GM08714 (cell line): ENCODE data around the gene PPM1M.

Source experiments
- H3K4me3 ChIP-seq: fragments of 200-500 bp; sonication (Bioruptor generic); 2 replicates; pipeline ENCODE4 v1.5.1; 2014; ENCODE audit warnings: mild to moderate bottlenecking, low read length, inconsistent platforms
- ZNF274 ChIP-seq: IDR thresholded peaks from 2 replicates; pipeline ENCODE4 v1.6.1; 2012; ENCODE audit warnings: mild to moderate bottlenecking, low read depth, low read length

PPM1M gene

DNA sequence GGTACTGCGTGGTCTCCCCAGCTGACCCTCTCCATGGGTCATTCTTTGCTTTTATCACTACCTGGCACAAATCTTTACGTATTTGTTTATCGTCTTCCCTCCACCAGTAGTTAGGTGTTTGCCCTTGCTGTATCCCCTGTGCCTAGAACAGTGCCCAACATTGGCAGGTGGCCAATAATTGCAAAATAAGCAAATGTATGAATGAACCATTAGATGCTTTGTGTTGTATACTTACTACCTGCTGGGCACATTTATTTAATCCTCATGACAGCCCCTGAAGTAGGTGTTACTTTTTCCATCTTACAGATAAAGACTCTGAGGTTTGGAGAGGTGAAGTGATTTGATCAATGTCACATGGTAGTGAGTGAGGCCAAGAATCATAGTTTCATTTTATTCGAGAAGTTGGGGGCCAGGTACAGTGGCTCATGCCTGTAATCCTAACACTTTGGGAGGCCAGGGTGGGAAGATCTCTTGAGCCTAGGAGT, 4.6 kb upstream of the PPM1M start:
- TF ChIP-seq ZNF274 = no peak
- no peak overlapping the region for H3K4me3 ChIP-seq

DNA sequence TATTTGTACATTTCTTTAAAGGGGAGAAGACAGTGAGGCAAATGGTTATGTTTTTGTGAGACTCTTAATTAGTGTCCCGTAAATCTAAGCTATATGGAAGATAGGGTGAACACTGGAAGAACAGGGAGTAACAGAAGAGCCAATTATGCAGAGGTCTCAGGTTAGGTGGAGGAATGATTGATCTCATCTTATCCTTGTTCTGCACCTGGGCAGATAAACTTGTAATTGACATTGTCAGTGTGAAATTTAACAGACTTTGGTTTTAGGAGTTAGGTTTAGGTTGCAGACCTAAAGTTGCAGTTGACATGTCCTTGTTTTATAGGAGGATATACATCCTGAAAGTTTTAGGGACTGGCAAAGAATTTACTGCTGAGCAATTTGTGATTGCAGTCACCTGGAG, 3.5 kb upstream of the PPM1M start:
- no peak for TF ChIP-seq ZNF274

DNA sequence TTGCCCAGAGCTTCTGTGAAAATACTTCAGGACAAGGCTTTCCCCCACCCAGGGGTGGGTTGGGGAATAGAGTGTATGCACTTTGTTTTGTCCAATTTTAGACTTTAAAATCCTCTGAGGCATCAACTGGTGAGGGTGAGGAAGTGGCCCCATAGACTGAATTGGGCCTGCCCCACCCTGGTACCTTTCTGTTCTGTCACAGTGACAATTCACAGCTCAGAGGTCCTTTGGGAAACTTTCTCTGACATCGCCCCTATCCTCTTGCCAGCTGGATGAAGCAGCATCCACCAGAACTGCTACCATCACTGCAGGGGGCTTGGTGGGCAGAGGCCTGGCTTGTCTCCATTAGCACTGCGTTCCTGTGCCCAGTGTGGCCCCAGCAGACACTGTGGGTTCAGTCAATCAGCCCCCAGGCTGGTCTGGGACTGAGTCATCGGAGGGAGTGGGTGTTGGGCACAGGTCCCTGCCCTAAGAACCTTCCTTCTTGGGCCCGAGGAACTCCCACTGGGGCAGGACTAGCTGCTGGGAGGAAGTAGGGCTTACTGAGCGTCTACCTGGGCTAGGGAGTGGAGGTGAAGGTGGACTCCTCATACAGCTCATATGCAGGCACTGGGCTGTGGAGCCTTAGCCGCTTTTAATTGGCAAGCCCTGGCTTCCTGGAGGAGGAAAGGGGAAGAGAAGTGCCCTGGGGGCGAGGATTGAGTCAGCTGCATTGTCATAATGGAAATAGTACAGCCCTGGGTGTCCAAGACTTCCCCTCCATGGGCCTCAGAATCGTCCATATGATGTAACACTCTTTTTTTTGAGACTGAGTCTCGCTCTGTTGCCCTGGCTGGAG, 1.5 kb upstream of the PPM1M start:
- no peak overlapping the region for H3K4me3 ChIP-seq

More for the DNA sequence above, 3.5 kb upstream of the PPM1M start:
- H3K4me3 ChIP-seq = no peak overlapping the region

DNA sequence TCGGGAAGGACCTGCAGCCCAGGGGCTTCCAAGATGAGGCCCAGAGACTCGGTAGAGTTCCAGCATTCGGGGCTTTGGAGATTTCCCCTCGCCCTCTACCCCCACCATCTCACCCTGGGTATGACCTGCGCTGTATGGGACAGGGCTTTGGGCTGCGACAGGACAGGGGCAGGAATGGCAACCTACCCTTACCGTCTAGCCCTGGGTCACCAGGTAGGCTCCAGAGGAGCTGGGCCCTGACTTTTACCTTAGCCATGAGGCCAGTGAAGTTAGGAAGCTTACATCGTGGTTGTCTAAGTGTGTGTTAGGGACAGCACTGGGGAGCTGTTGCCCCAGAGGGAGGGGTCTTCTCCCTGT, 683 bp downstream of the PPM1M start:
- no peak for TF ChIP-seq ZNF274
- H3K4me3 ChIP-seq = peak overlapping the region; percentile 54; the same call in 1 of the 2 replicates

More for the DNA sequence above, 1.5 kb upstream of the PPM1M start:
- no peak for TF ChIP-seq ZNF274

DNA sequence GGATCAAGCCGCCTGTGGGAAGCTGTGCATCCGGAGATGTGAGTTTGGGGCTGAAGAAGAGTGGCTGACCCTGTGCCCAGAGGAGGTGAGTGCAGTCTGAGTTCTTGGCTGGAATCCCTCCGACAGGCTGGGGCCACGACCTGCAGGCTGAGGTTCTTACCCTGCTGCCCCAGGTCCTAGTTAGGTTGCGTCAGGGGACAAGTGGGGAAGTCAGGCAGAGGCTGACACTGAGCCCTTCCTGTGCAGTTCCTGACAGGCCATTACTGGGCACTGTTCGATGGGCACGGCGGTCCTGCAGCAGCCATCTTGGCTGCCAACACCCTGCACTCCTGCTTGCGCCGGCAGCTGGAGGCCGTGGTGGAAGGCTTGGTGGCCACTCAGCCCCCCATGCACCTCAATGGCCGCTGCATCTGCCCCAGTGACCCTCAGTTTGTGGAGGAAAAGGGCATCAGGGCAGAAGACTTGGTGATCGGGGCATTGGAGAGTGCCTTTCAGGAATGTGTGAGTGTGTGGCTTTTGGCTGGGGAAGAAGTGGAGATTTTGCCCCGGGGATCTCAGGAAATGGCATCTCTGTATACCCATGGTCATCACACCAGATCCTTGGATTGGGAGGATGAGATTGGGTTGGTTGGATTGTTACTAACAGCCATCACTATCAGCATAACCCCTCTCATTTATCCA, 1.3 kb downstream of the PPM1M start:
- no peak for TF ChIP-seq ZNF274
- no peak overlapping the region for H3K4me3 ChIP-seq

DNA sequence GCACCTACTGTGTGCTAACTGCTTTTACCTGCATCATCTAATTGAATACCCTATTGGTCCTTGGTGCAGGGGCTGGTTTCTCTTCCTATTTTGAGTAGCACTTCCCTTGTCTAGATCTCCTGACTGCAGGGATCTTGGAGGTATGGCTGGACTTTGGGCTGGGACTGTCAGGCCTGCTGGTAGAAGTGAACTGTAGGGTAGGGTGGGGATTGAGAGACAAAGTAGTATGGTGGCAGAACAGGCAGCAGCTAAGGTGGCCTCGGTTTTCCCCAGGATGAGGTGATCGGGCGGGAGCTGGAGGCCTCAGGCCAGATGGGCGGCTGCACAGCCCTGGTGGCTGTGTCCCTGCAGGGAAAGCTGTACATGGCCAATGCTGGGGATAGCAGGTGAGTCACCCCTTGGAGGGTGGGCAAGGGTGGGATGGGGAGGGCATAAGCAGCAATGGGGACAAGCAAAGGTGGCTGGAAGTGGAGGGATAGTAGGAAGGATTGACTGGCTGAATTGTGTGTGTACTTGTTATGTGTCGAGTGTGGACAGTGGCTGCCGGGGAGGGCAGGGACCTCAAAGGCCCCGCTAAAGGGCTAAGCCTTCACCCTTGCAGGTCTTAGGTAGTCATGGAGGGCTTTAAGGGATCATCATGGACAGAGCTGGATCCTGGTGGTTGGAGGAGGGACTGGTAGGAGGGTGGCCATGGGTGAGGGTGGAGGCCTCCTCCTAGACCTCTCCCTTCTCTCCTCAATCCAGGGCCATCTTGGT, 2.0 kb downstream of the PPM1M start:
- H3K4me3 ChIP-seq = no peak overlapping the region
- TF ChIP-seq ZNF274 = no peak

DNA sequence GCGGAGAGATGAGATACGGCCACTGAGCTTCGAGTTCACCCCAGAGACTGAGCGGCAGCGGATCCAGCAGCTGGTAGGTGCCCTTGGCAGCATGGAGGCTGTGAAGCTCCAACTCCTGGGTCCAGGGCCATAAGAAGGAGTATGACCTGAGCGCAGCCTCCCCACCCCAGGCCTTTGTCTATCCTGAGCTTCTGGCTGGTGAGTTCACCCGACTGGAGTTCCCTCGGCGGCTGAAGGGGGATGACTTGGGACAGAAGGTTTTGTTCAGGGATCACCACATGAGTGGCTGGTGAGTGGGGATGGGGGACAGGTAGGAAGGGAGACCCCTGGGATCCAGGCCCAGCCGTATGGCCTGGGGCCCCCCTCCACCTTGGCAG, 2.6 kb downstream of the PPM1M start:
- no peak for TF ChIP-seq ZNF274
- no peak overlapping the region for H3K4me3 ChIP-seq

DNA sequence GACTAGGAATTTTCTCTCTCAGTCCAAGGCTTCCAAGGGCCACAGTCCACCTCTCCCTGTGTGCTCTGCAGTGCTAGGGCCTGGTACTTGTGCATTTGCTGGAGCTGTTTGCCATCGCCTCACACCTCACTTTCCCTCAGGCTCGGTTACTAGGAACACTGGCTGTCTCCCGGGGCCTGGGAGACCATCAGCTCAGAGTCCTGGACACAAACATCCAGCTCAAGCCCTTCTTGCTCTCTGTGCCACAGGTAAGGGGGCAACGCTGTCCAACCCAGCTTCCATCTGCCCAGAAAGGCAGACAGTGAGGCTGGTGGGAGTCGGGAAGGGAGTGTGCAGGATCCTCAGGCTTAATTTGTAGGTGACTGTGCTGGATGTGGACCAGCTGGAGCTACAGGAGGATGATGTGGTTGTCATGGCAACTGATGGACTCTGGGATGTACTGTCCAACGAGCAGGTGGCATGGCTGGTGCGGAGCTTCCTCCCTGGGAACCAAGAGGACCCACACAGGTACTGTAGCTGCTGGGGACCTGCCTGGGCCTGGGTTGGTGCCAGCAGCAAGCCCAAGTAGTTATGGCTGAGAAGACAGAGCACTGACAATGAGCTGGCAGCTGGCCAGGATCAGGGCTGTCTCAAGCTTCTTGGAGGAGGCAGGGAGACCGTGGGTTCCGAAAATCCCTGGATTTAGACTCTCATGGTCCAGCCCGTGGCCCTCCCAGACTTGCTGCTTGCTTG, 3.4 kb downstream of the PPM1M start:
- TF ChIP-seq ZNF274 = no peak
- no peak overlapping the region for H3K4me3 ChIP-seq

DNA sequence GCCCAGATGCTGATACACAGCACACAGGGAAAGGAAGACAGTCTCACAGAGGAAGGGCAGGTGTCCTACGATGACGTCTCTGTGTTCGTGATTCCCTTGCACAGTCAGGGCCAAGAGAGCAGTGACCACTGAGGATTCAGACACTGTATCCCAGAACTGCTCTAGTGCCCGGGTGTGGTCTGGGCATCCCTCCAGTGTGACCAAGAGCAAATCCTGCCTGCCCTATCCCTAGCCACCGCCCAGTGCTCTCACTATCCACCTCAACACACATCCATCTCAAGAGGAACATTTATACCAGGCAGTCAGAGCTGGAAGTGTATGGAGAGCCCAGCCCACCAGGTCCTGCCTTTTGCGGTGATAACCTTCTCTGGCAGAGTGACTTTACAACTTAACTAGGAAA, 4.1 kb downstream of the PPM1M start:
- no peak for TF ChIP-seq ZNF274

DNA sequence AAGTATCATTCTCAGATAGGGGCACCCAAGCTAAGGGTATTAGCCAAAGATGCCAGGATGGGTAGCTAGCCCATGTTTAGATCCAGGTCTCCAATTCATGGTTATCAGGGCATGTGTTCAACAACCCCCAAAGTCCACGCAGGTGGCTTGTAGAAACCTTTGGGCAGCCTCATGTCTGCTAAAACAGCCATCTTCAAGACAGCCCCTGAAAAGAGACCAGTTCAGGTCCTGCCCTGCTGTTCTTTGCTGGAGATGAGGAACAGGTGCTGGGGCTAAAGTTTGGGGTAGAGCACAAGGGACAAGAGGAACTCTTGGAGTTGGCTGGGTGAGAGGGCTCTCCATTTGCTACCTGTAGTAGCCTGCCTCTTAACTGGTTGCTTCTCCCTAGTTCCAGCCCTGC, 4.6 kb downstream of the PPM1M start:
- TF ChIP-seq ZNF274 = no peak
- no peak overlapping the region for H3K4me3 ChIP-seq

More for the DNA sequence above, 4.1 kb downstream of the PPM1M start:
- no peak overlapping the region for H3K4me3 ChIP-seq

DNA sequence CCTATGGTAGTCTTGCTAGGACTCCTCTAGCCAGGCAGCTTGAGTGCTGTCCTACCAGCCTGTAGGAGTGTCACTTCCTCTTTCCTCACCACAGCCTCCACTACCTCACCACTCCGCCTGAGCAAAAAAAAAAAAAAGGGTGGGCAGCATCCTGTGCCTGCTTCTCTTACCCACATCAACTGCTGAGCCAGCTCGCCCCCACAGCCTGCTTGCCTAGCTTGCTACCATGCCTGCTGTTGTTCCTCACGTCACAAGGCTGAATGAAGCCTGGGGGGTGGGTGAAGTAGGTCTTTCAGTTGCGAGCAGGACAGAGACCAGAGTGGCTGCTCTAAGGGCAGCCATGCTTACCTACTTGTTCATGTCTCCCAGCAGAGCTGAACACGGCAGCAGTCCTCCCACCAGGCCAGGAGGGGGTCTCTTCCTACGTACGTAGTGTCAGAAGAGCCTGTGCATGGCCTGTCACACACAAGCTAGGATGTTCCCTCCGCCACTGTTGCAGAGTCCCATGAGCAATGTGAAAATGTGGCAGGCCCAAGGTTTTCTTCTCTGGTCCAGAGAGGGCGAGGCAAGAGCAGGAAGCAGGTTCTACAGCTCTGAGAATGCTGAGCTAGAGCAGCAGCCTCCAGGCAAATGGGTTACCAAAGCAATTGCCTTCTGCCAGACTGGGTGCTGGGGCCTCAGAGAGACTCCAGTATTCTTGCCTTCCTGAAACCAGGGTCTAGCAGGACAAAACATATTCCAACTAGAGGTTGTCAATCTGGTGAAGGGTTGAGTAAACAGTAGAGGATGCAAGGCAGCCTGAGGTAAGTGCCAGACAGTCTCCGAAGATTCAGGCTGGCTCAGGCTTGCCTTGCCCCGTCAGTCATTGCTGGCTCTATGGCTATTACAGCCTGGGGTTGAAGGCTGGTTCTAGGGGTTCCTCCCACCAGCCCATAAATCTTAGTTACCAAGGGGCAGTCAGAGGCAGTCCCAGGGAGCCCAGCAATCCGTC, 8.1 kb downstream of the PPM1M start:
- H3K4me3 ChIP-seq = no peak overlapping the region
- no peak for TF ChIP-seq ZNF274

DNA sequence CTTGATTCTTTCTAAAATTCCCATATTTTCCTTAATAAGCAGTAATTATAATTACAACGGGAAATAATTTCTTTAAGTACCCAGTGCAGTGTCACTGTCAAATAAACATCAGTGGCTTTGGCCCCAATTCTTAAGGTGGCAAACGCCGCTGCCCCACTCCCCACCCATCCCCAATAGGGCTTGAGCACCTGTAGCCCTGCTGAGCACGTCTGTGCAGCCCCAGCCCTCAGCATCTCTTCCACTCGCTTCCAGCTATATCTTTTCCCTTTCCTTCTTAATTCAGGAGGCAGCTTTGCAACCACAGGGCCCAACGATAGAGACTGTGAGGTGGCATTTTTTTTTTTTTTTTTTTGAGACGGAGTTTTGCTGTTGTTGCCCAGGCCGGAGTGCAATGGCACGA, 9.0 kb downstream of the PPM1M start:
- no peak overlapping the region for H3K4me3 ChIP-seq
- TF ChIP-seq ZNF274 = no peak

DNA sequence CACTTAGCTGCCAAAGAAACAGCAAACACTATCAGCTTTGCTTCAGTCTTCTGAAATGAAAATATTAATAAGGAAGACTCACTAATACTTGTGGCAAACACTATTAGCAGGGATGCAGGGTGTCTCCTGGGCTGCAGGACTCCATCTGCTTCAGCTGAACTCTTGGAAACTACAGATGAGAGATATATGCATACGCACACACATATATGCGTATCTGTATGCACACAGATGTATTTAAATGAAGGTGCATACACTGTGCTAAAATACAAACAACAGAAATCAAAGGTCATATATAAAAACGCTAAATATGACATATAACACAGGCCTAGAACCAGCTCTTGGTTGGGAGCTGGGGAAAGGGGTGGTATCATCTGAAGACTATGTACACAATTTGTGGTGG, 10.6 kb downstream of the PPM1M start:
- no peak for TF ChIP-seq ZNF274
- no peak overlapping the region for H3K4me3 ChIP-seq
